GM04503 (cell line): ENCODE results near the gene PXYLP1.

ENCODE experiments used
- DNase-seq: peaks from one replicate; pipeline ENCODE4 v3.0.0-alpha.2; 2012; ENCODE audit warnings: low read depth

PXYLP1 gene

GRCh38 chr3:141229132-141229531, 2.5 kb upstream of the PXYLP1 start:
- no peak for DNase-seq

DNA sequence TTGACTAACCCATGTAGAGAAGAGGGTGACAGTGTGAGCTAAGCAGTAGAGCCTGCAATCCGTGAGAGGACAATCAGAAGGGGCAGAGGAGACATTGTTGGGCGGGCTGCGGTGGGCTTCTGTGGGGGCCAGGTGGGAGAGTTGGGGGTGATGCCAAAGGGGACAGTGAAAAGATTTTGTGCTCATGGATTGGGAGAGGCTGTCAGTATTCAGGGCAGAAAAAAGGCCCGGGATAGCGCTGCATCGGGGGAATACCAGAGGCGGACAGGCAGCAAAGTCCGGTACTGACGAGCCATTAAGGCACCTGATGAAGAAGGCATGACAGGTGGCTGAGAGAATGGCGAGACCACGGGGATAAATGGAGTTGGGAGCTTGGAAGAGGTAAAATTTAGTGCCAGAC, 1.3 kb upstream of the PXYLP1 start:
- no peak for DNase-seq

DNA sequence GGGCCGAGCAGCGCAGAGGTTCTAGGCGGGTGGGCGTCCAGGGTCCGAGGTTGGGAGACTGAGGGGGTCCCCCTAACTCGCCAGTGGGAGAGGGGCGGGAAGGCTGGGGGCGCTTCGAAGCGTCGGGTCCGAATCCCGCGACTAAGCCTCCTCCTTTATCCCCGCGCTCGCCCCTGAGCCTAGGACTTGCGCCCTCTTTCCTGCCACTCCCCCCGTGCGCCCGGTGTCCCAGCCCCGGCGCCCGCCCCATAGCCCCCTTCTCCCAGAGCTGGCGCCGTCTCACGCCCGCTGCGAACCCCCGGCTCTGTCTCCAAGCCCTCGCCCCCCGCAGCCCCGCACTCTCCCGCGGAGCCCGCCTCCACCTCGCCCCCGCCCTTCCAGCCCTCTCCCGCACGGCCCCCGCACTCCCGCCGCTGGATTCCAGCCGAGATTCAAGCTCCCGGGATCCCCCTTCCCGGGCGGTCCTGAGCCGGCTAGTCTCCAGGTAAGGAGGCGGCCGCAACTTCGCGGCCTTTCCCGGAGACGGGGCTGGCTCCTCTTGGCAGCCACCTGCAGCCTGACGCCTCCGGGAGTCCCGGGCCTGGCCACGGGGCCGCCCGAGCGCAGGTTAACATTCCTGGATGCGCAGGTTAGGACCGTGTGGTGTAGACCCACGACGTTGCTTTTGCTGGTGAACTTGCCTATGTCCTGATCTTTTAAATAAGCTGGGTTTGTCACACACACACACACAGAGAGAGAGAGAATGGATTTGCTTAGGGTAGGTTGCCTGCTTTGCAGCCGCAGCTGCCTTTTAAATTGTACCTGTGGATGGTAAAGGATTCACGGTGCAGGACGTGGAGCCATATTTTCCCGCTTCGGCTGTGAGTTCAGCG, 563 bp downstream of the PXYLP1 start:
- DNase-seq = no peak

DNA sequence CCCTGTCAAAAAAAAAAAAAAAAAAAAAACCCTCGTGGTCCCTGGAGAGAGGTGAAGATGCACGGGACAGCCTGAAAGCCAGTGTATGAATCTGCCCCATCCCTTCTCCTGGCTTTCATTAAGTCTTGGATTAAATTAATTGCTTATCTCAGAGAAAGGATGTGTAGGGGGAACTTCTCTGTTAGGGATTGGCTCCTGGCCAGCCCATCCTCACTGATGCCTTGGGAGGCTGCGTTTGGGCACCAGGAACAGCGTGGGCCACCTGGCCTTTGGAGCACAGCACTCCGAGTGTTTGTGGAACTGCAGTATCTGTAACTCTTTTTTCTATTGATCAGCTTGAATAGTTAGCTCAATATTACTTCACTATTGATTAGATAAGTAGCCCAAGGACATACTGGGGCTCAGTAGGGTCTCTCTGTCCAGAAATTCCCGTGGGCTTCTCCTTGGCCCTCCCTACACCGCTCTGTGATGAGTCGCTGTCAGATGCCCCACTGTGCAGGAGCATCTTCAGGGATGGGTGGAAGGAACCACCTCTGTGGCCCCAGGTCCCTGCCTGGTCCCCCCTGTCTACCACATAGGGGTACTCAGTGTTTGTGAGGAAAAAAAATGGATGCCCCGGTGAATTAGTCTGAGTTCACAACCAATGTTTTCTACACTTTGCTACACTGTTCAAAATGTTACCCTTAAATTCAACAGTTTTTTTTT, 2.0 kb downstream of the PXYLP1 start:
- DNase-seq = no peak

DNA sequence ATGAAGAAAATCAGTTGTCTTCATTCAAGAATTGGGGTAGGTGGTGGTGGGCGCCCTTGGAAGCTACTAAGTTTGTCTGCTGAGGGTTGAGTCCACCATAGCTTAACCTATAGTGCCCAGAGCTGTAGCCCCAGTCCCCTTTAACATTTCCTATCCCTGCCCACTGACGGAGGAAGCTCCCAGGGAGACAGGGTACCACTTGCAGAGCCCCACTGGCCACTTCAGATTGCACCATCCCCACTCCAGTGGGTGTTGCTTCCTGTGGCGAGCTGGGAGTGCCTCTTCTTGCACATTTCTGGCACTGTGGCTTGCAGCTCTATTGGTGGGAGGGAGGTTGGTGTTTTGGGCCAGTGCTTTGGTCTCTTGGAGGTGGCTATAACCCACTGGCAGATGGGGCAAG, 2.7 kb downstream of the PXYLP1 start:
- no peak for DNase-seq

GRCh38 chr3:141235661-141236171, 4.1 kb downstream of the PXYLP1 start:
- no peak for DNase-seq

DNA sequence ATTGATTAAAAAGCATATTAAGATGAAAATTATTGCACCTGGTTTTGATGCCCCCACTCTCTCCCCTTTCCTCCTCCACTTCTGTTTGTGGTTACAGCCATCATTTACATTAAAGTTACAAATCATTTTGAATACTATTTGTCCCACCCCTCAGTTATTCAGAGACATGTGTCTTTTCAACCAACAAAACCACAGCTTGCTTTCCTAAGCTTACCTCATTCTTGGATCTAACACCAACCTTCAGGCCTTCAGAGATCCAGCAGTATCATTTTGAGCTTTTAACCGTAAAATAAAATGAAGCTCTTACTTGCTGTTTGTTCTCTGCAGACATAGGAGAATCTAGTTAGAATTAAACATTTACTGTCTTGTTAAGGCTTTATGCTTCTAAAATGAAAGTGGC, 4.7 kb downstream of the PXYLP1 start:
- DNase-seq = no peak

GRCh38 chr3:141237701-141238521, 6.3 kb downstream of the PXYLP1 start:
- no peak for DNase-seq

GRCh38 chr3:141239511-141240281, 8.1 kb downstream of the PXYLP1 start:
- no peak for DNase-seq

DNA sequence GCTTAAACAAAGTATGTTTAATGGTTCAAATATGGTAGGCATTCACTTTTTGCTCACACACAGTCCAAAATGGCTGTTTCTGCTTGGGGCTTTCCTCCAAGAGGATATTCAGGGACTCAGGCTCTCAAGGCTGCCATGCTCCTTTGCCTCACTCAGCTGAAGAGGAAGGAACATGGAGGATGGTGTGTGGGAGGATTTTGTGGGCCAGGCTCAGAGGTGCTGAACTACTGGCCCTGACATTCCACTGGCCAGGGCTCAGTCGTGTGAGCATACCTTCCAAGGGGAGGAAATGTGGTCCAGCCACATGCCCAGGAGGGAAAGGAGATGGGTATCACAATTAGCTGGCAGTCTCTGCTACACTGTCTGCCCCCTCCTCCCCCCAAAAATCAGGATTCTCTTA, 8.7 kb downstream of the PXYLP1 start:
- DNase-seq = no peak

DNA sequence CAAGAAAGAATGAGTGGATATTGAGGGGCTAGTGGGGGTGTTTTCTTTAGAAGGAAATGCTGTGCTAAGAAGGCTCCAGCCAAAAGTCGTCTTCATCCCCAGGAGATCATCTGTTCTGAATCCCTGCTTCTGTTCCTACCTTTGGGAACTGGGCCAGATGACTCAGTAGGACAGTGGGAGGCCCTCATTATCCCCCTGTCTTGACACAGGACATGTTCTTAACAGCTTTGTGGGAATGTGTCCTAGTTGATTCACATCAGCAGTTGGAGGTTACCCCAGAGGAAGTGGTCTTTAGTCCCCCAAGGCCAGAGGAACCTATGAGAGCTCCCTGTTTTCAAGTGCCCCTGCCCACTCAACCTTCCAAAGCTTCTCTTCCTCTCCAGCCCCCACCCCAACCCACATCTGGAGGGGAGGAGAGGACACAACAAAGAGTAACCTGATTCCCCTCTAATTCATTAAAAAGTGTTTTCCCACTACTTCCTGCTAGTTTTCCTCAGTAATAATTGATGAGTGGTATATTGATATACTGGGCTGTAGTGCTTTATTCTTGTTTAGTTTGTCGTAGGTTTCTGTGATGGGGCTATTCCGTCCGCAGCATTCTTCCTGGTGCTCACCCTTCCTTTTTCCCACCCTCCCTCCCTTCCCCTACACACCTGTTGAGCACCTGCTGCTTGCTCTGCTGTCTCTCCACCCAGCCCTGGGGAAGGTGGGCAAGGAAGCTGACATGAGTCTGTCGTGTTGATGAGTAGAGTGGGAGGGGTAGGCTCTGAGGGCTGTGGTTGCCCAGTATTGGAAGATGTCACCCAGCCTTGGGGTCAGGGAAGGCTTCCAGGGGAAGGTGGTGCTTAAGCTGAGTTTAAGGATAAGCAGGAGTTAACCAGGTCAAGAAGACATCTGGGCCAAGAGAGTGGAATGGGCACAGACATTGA, 9.3 kb downstream of the PXYLP1 start:
- DNase-seq = no peak

- no peak for DNase-seq
These were observed 10.2 kb downstream of the PXYLP1 start for GRCh38 chr3:141241616-141242376.

DNA sequence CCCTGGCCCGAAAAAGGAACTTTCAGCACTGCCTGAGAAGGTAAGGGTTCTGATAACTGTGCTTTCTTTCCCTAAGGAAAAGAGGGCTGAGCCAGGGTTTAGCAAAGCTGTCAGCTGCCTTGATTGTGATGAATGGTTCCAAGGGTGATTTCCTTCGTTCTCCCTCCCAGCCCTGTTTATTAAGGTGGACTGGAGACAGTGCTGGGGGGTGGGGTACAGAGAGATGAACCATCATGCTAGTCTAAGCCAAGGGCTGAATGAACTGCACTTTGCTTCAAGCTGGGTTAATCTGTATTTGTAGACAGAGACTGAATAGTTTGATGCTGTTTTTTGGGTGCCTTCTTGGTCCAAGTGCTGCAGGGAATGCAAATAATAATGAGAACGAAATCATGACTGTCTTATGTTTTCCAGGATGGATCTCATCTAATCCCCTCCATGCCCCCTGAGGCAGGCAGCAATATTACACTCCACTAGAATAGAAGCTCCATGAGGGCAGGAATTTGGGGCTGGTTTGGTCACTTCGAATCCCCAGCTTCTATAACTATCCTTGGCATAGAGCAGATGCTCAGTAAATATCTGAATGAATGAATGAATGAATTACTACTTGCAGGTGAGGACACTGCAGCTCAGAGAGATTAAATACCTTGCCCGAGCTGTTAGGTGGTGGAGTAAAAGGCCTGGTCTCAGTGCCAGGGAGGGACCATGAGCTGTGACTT, 10.9 kb downstream of the PXYLP1 start:
- DNase-seq = no peak

- DNase-seq = no peak
These were observed 11.7 kb downstream of the PXYLP1 start for GRCh38 chr3:141243271-141243707.

- DNase-seq = no peak
These were observed 14.8 kb downstream of the PXYLP1 start for GRCh38 chr3:141246224-141246957.

- no peak for DNase-seq
These were observed 15.3 kb downstream of the PXYLP1 start for GRCh38 chr3:141246958-141247301.

DNA sequence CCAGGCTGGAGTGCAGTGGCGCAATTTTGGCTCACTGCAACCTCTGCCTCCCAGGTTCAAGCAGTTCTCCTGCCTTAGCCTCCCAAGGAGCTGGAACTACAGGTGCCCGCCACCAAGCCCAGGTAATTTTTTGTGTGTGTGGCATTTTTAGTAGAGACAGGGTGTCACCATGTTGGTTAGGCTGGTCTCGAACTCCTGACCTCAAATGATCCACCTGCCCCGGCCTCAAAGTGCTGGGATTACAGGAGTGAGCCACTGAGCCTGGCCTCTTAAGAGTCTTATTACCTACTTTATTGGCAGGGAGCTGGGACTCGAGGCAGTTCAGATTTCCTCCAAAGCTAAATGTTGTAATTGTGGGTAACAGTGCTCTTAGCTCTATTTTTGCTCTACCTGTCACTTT, 16.4 kb downstream of the PXYLP1 start:
- no peak for DNase-seq

- no peak for DNase-seq
These were observed 17.4 kb downstream of the PXYLP1 start for GRCh38 chr3:141249041-141249440.
